ENCODE measurements around the gene RUFY3.
"Not testable (repeated sequence)": the region's sequence is repeated elsewhere in the genome, so short reads cannot be mapped to it uniquely, and the experiment has no call there.

Gene RUFY3

GRCh38 chr4:70739496-70740337 lies 18.0 kb downstream of the RUFY3 start:
- DNase-seq, result no peak

GRCh38 chr4:70741867-70742658 lies 20.3 kb downstream of the RUFY3 start:
- DNase-seq, result no peak

GRCh38 chr4:70743731-70744130 lies 22.0 kb downstream of the RUFY3 start:
- no peak for DNase-seq

- DNase-seq, result no peak
These were observed 24.5 kb downstream of the RUFY3 start for GRCh38 chr4:70746179-70746839.

- no peak for DNase-seq
These were observed 26.1 kb downstream of the RUFY3 start for GRCh38 chr4:70747874-70748273.

GRCh38 chr4:70749313-70749712 lies 27.5 kb downstream of the RUFY3 start:
- DNase-seq, result no peak

- no peak for DNase-seq
These were observed 30.5 kb downstream of the RUFY3 start for GRCh38 chr4:70752236-70752635.

GRCh38 chr4:70753630-70754029 lies 31.9 kb downstream of the RUFY3 start:
- no peak for DNase-seq

GRCh38 chr4:70754470-70754869 lies 32.7 kb downstream of the RUFY3 start:
- no peak for DNase-seq

GRCh38 chr4:70754990-70755688 lies 33.4 kb downstream of the RUFY3 start:
- no peak for DNase-seq

- no peak for DNase-seq
These were observed 37.4 kb downstream of the RUFY3 start for GRCh38 chr4:70759126-70759525.

GRCh38 chr4:70759627-70760026 lies 37.9 kb downstream of the RUFY3 start:
- DNase-seq, result no peak

- DNase-seq, result no peak
These were observed 38.9 kb downstream of the RUFY3 start for GRCh38 chr4:70760662-70761061.

- no peak for DNase-seq
These were observed 39.6 kb downstream of the RUFY3 start for GRCh38 chr4:70761276-70761816.

GRCh38 chr4:70765368-70765767 lies 43.6 kb downstream of the RUFY3 start:
- no peak for DNase-seq

- no peak for DNase-seq
These were observed 46.7 kb downstream of the RUFY3 start for GRCh38 chr4:70768301-70768948.

GRCh38 chr4:70769396-70769795 lies 47.6 kb downstream of the RUFY3 start:
- not testable (repeated sequence) for DNase-seq

GRCh38 chr4:70772929-70773555 lies 51.3 kb downstream of the RUFY3 start:
- DNase-seq, result no peak

- DNase-seq, result no peak
These were observed 57.2 kb downstream of the RUFY3 start for GRCh38 chr4:70778888-70779422.

GRCh38 chr4:70783096-70783495 lies 61.3 kb downstream of the RUFY3 start:
- no peak for DNase-seq

- DNase-seq, result no peak
These were observed 65.7 kb downstream of the RUFY3 start for GRCh38 chr4:70787496-70787895.
